HepG2 (cell line): ENCODE measurements around the gene ICAM5. TPM values are rescaled to one million over a fixed set of nuclear protein-coding genes. Genes with fewer than 3 reads are reported as not detected.
A peak's percentile ranks its signal among the peaks of the same experiment; 100 is the strongest.

ENCODE experiments used
- CC2D1A ChIP-seq: sonication (generic); formaldehyde crosslinking; IDR thresholded peaks from 2 replicates; pipeline ENCODE4 v1.8.1; 2023; ENCODE audit warnings: mild to moderate bottlenecking, missing genetic modification reagents
- CENPBD1 ChIP-seq: sonication (generic); formaldehyde crosslinking; IDR thresholded peaks from 2 replicates; pipeline ENCODE4 v1.8.0; 2022; ENCODE audit warnings: missing genetic modification reagents, low read depth, mild to moderate bottlenecking, borderline replicate concordance
- ISX ChIP-seq: sonication (generic); formaldehyde crosslinking; conservative IDR thresholded peaks from 2 replicates; pipeline ENCODE4 v1.5.0; 2020; ENCODE audit warnings: missing genetic modification reagents
- KDM3A ChIP-seq: IDR thresholded peaks from 2 replicates; pipeline ENCODE4 v1.6.1; 2018; ENCODE audit warnings: low read depth, missing compliant biosample characterization
- KLF11 ChIP-seq: IDR thresholded peaks from 2 replicates; pipeline ENCODE4 v1.6.1; 2016; ENCODE audit warnings: missing compliant biosample characterization
- KLF16 ChIP-seq, 2 experiments: sonication (generic) in 1 of 2; formaldehyde crosslinking in 1 of 2; IDR thresholded peaks; 2 replicates each; pipeline versions ENCODE4 v1.6.1 to v1.8.0; 2016 to 2023; ENCODE audit warnings: missing genetic modification reagents in 2 of 2, missing compliant biosample characterization in 1 of 2
- LCORL ChIP-seq, 2 experiments: fragments of 450-650 bp in 1 of 2; sonication (generic) in 1 of 2; formaldehyde crosslinking in 1 of 2; IDR thresholded peaks; 2 replicates each; pipeline versions ENCODE4 v1.5.0 to v1.6.1; 2017 to 2020; ENCODE audit warnings: antibody characterized with exemption in 1 of 2, missing genetic modification reagents in 1 of 2
- PRMT3 ChIP-seq: sonication (generic); formaldehyde crosslinking; IDR thresholded peaks from 2 replicates; pipeline ENCODE4 v1.8.1; 2022; ENCODE audit warnings: low read depth, mild to moderate bottlenecking, moderate library complexity, missing genetic modification reagents, borderline replicate concordance
- RFX1 ChIP-seq: fragments of 450-650 bp; IDR thresholded peaks from 2 replicates; pipeline ENCODE4 v1.6.1; 2017
- SMC3 ChIP-seq: IDR thresholded peaks from 2 replicates; pipeline ENCODE4 v1.6.1; 2011; ENCODE audit warnings: low read length, improper control_type of control experiment
- SPEN ChIP-seq: sonication (generic); formaldehyde crosslinking; IDR thresholded peaks from 2 replicates; pipeline ENCODE4 v1.5.1; 2020; ENCODE audit warnings: low read depth, mild to moderate bottlenecking, missing genetic modification reagents
- ZNF234 ChIP-seq: sonication (generic); formaldehyde crosslinking; conservative IDR thresholded peaks from 2 replicates; pipeline ENCODE4 v1.5.1; 2020; ENCODE audit warnings: mild to moderate bottlenecking, missing genetic modification reagents
- ZNF503 ChIP-seq: sonication (generic); formaldehyde crosslinking; IDR thresholded peaks from 2 replicates; pipeline ENCODE4 v1.4.0; 2020; ENCODE audit warnings: missing genetic modification reagents
- ZSCAN21 ChIP-seq: sonication (generic); formaldehyde crosslinking; IDR thresholded peaks from 2 replicates; pipeline ENCODE4 v1.8.0; 2022; ENCODE audit warnings: mild to moderate bottlenecking, missing genetic modification reagents, moderate library complexity, borderline replicate concordance
- ZUFSP ChIP-seq: sonication (generic); formaldehyde crosslinking; IDR thresholded peaks from 2 replicates; pipeline ENCODE4 v1.9.0; 2021; ENCODE audit warnings: missing genetic modification reagents, mild to moderate bottlenecking, borderline replicate concordance
- polyA plus RNA-seq, 8 experiments: library from polyadenylated mRNA; depleted of rRNA in 3 of 8; stranded (reverse) in 7 of 8; unstranded in 1 of 8; fragments of >200 nt; fragmentation: Illumina TruSeq in 4 of 8; extraction: Trizol in 4 of 8; gene quantifications; 2 replicates each; pipeline versions ENCODE4 v1.2.1 to v1.2.3, GENCODE V29; 2011 to 2016; ENCODE audit warnings: low read depth in 4 of 8, missing spikeins in 1 of 8, mixed read lengths in 1 of 8; ENCODE audit not compliant: insufficient read depth in 1 of 8
- total RNA-seq, 5 experiments: library from RNA; depleted of rRNA; stranded (reverse); fragments of >200 nt; fragmentation: Illumina TruSeq; extraction: Trizol; gene quantifications; 2 replicates each; pipeline ENCODE4 v1.2.3, GENCODE V29; 2016; ENCODE audit warnings: low read depth in 1 of 5

Gene ICAM5
- total and polyA plus RNA-seq, 2 of the 13 experiments (the other 11 are each of a cell fraction or from before 2014, with no cell fraction given) = 0.46 to 1.6 TPM

GRCh38 chr19:10271543-10272086, 18.1 kb upstream of the ICAM5 start (continued):
- peak; percentile 85; the same call in 1 of the 2 replicates for TF ChIP-seq LCORL (IDR thresholded peaks at IDR 0.05)
- no peak for TF ChIP-seq LCORL (CRISPR knock-in tag; IDR thresholded peaks at IDR 0.05)
- no peak for TF ChIP-seq ZSCAN21
- TF ChIP-seq KLF16 (CRISPR knock-in tag; IDR thresholded peaks at IDR 0.05) = no peak
- TF ChIP-seq ZNF234 (CRISPR knock-in tag) = no peak
- no peak for TF ChIP-seq ZNF503
- no peak for TF ChIP-seq CENPBD1 (CRISPR knock-in tag)
- TF ChIP-seq RFX1 = no peak
- 0 out of 2 replicates have a peak, but pooled peaks have one; percentile 27 for TF ChIP-seq SPEN (CRISPR knock-in tag)
- no peak for TF ChIP-seq KDM3A (CRISPR knock-in tag)
- TF ChIP-seq SMC3 = no peak
- no peak for TF ChIP-seq KLF11 (CRISPR knock-in tag)
- no peak for TF ChIP-seq CC2D1A (CRISPR knock-in tag)
- TF ChIP-seq ZUFSP (CRISPR knock-in tag) = no peak
- 0 out of 2 replicates have a peak, but pooled peaks have one; percentile 8 for TF ChIP-seq PRMT3
- TF ChIP-seq ISX (CRISPR knock-in tag) = no peak
